Vagina (tissue), 2 donors: ENCODE measurements around the gene MAT1A.
"Not testable (repeated sequence)": the region's sequence is repeated elsewhere in the genome, so short reads cannot be mapped to it uniquely, and the experiment has no call there.

Experiments used
- CTCF ChIP-seq, 3 experiments: fragments of 450-650 bp in 2 of 3; fragments of 200-600 bp in 1 of 3; sonication (generic) in 1 of 3; IDR thresholded peaks; one replicate each; pipeline ENCODE4 v1.5.1; 2017 to 2019; ENCODE audit warnings: antibody characterized with exemption in 3 of 3, mild to moderate bottlenecking in 2 of 3, moderate library complexity in 2 of 3
- POLR2A ChIP-seq, 2 donors: fragments of 450-650 bp; IDR thresholded peaks; one replicate each; pipeline ENCODE4 v1.6.1; 2017; ENCODE audit warnings: antibody characterized with exemption in 2 of 2, mild to moderate bottlenecking in 2 of 2, moderate library complexity in 2 of 2
- POLR2AphosphoS5 ChIP-seq, 2 donors: sonication (generic); formaldehyde crosslinking; IDR thresholded peaks; one replicate each; pipeline ENCODE4 v1.9.0; 2017; ENCODE audit warnings: antibody characterized with exemption in 2 of 2, mild to moderate bottlenecking in 2 of 2, low read depth in 1 of 2; ENCODE audit not compliant: insufficient read depth in 1 of 2

GRCh38 chr10:80234331-80235235, 54.9 kb downstream of the MAT1A start:
- TF ChIP-seq CTCF (IDR thresholded peaks at IDR 0.05); POLR2A (IDR thresholded peaks at IDR 0.05); POLR2AphosphoS5 (IDR thresholded peaks at IDR 0.05; ENCODE audit: insufficient read depth in 1 of 2, low read depth in 1 of 2): not testable (repeated sequence)
